HG02943 (cell line): ENCODE measurements around the gene DRC1.

Experiments used
- ATAC-seq: cut with Tn5 transposase; IDR thresholded peaks from one replicate; pipeline ENCODE4 v1.9.1; 2021; ENCODE audit warnings: mild to moderate bottlenecking, low read depth, moderate library complexity; ENCODE audit not compliant: unreplicated experiment

Gene DRC1

GRCh38 chr2:26475037-26475436, 73.3 kb downstream of the DRC1 start:
- ATAC-seq = no peak

GRCh38 chr2:26475832-26476501, 74.2 kb downstream of the DRC1 start:
- ATAC-seq = no peak

DNA sequence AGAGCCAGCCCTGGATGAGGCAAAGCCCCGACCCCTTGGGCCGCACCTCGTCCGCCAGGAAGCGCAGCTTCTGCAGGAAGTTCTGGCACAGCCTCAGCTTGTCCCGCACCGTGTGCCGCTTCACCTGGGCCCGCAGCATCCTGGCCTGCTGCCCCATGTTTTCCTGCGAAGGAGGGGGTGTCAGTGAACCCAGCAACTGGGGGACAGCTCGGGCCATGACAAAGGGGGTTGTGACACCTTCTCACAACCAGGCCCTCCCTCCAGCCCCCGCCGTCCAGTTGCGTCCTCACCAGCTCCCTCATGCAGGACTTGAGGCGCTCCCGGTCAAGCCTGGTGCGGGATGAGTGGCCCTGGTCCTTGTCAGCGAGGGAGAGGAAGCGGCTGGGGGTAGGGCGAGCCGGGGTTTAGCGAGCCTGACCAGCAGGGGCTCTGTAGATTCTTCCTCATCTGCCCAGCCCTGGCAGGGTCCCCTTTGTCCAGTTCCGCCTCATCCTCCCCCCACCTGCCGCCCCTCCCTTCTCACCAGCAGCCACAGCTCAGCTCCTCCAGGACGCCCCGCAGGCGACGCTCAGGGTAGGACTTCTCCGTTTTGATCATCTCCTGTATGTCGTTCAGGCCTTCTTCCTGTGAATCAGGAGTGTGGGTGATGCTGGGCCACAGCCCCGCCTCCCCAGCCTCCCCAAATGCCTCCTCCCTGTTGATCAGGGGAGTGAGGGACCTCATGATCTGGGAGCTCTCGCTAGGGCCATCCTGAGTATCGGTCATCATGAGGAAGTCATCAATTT, 75.6 kb downstream of the DRC1 start:
- no peak for ATAC-seq

DNA sequence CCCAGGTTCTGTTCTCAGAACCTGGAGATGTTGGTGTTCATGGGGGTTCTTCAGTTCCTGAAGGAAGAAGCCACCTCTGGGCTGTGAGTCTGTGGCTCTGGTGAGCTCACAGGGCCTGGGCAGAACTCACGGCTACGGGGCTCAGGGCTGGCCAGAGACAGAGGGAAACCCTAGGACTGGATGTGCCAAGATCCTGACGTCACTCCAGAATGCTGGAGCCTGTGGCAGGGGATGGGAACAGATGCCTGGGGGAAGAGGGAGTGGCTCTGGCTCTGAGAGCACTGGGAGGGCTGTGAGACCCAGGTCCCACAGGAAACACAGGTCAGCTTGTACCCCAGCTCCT, 76.2 kb downstream of the DRC1 start, which contains the start of gene OTOF:
OTOF (minus strand) TSS at position 214 of the 343 bp plus-strand sequence.
- ATAC-seq = no peak

- ATAC-seq = no peak
Observed at GRCh38 chr2:26478366-26478765, 76.6 kb downstream of the DRC1 start.

DNA sequence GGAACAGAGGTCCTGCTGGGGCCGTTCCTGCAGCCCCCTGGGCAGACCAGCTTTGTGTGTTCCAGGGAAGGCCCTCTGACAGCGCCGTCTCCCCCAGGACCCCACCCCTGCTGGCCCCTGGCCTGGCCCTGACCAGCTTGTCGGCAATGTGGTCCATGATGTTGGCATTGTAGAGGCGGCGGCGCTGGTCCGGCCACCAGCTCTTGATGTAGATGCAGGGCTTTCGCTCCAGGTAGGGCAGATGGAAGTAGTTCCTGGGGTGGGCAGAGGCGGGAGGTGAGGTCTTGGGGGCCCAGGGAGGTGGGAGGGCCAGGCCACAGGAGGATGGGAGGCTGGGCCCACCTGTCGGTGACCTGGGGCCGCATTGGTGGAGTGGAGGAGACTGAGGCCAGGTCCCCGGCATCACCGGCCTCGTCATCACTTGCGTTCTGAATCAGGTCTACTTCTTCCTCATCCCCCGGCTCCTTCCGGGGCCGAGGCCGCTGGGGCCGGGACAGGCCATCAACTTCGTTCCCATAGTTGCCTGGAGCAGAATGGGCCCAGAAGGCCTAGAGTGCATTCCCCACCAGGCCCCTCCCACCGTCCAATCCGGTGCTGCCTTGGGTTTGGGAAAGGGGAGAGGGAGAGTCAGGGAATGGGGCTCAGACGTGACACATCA, 77.5 kb downstream of the DRC1 start:
- no peak for ATAC-seq

GRCh38 chr2:26479789-26480565, 78.3 kb downstream of the DRC1 start:
- ATAC-seq = no peak

DNA sequence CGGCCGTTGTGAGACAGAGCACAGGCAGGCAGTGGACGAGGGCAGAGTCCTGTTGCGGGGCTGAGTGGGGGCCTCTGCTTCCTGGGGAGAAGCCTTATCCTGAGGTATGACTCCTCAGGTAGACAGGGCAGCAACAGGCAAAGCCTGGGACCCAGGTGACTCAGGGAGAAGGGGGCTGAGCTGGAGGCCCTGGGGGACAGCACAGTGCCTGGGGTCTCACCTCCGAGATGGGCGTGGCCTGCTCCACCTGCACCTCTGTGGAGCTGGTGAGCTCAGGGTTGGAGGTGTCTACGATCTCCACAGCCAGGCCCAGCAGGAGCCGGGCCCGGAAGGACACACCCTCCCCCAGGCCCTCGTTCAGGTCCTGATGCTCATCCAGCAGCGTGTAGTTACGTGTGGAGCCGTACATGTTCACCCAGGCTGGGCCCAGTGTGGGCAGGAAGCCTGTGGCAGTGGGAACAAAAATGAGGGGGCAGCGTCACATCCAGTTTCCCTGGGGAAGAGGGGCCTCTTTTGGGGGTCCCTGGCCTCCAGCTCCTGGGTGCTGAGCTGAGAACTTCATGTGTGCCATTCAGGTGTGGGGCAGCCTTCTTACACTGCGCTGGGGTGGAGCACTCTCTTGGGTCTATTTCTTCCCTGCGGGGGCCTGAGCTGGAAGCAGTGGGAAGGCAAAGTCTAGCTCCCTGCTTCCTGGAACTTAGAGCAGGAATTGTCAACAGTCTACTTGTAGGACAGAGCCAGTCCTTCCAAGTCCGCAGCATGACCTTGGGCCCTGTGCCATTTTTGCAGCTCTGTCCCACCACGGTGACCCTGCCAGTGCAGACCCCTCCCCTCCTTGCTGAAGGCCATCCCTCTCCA, 79.1 kb downstream of the DRC1 start:
- ATAC-seq = no peak

GRCh38 chr2:26481706-26482105, 80.0 kb downstream of the DRC1 start:
- ATAC-seq = no peak

- no peak for ATAC-seq
Observed at GRCh38 chr2:26482211-26483026, 80.7 kb downstream of the DRC1 start.

DNA sequence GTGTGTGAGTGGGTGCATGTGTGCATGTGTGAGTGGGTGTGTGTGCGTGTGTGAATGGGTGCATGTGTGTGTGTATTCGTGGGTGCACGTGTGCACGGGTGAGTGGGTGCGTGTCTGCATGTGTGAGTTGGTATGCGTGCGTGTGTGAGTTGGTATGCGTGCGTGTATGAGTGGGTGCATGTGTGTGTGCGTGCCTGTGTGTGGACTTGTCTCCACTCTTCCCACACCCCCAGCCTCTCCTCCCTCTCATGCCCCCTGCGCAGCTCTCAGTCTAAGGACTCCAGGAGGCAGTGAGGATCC, 81.3 kb downstream of the DRC1 start:
- no peak for ATAC-seq

DNA sequence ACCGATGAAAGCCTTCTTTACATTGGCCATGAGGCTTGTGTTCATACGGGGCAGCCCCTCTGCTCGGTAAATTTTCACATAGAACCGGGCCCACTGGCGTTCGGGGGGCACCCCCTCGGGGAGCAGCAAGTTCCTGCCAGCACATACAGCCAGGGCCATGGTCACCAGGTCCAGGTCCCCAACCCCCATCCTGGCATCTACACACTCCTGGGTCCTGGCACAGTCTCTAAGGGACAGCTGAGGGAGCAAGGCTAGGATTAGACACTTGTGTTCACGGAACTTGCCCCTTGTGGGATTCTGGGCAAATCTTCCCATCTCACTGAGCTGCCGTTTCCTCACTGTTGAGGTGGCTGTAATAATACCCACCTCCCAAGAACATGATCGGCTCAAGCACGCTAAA, 81.8 kb downstream of the DRC1 start:
- no peak for ATAC-seq

- no peak for ATAC-seq
Observed at GRCh38 chr2:26483957-26484565, 82.3 kb downstream of the DRC1 start.

DNA sequence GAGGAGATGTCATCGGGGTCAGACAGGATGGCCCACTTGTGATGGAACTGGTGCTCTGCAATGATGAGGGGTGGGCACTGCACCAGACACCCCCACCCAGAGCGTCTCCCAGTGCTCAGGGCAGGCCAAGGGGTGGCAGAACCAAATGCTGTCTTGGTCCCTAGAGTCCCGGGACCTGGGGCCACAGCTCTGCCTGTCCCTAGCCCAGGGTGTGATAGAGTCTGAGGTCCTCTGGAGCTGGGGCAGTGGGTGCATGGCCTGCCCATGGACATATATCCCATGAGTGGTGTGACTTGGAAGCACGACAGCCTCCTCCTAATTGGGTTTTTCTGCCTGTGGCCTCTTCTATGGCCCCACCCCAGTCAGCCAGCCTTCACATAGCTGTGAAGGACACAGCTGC, 82.9 kb downstream of the DRC1 start:
- no peak for ATAC-seq

DNA sequence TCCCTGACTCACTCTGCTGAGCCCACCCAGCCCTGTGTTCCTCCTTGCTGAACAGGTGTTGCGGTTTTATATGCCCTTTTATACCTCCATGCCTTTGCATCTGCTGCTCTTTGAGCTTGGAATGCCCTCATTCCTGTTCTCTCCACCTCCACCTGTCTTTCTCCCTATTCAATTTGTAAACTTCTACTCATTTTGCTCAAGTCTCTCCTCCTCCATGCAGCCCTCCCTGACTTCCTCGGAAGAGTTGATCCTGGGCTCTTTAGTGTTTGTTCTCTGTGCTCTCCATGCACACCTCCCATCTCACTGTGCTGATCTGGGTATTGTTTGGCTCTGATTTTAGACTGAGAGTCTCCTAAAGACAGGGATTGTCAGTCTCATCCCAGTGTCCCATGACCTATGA, 83.4 kb downstream of the DRC1 start:
- ATAC-seq = no peak

DNA sequence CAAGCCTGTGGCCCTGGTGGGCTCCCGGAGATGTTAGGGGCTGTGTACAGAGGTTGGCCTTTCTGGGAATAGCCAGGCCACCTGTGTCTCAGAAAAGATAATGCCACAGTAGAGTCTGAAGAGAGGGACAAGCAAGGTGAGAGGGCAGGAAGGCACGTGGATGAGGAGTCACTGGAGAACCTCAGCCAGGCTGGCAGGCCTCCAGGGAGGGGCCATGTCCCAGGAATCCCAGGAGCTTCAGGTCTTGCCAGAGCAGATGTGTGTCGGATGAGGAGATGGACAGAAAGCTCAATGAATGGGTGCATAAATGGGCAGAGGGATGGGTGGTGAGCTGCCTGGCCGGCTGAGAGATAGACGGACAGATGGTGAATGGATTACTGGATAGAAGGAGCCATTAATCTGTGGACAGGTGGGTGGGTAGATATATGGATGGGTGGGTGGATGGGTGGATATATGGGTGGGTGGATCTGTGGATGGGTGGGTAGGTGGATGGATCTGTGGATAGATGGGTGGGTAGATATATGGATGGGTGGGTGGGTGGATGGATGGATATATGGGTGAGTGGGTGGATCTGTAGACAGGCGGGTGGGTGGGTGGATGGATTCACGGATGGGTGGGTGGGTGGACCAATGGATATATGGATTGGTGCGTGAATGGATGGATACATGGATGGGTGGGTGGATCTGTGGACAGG, 84.2 kb downstream of the DRC1 start:
- ATAC-seq = no peak

DNA sequence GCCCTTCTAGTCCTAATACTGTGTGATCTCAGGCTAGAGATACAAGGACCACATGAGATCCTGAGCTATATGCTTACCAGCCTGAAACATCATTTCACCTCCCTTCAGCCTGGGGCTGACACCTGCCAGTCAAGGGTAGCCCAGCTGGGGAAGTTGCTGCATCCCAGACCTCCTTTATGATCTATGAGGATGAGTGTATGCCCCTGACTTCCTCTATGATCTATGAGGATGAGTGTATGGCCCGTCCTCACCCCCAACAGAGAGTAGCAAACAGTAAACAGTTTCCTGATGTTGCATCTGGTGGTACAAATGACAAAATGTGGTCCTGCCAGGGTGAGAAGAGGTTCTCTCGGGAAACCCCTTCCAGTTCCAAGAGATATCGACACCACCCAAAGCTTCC, 85.1 kb downstream of the DRC1 start:
- no peak for ATAC-seq

DNA sequence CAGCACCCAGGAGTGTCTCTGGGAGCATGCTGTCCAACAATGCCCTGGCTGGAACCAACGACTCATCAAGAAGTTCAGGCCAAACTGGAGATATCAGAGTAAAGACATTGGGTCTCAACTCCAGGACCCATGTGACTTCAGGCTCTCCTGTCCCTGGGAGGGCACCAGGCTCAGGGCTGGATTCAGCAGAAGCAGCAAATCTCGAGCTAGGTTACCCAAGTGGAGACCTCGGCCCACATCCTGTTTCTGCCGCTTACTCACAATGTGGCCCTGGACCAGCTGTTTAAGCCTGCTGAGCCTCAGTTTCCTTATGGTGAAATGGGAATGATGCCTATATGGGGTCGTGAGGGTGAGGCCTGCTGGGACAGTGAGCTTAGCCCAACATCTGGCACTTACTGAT, 85.5 kb downstream of the DRC1 start:
- ATAC-seq = no peak
